ENCODE results near the gene PRXL2A. TPM values are rescaled to one million over a fixed set of nuclear protein-coding genes. Genes with fewer than 3 reads are reported as not detected.

The PRXL2A gene
- total and polyA plus RNA-seq, 2 of the 4 experiments (the other 2 are of a cell fraction) = 0.90 to 0.92 TPM

- Histone ChIP-seq H4K5ac (ENCODE audit: low read depth, low read length) (0 out of 2 replicates have a peak overlapping the region, but pooled peaks have one; percentile 5), H3K9me1 (ENCODE audit: insufficient read depth, low read length) (peaks cover 63% of the 10 kb centered on the region), H3K9ac (ENCODE audit: low read depth, low read length) (peak overlapping the region; percentile 7; the same call in 1 of the 2 replicates), H3K23ac (ENCODE audit: low read depth, low read length) (0 out of 2 replicates have a peak overlapping the region, but pooled peaks have one; percentile 43), H2BK5ac (ENCODE audit: low read depth, low read length, poor library complexity, severe bottlenecking) (peak overlapping the region; percentile 35), H3K27me3 (ENCODE audit: control insufficient read depth, insufficient read depth, low read length) (no peaks in the 10 kb centered on the region), H3K9me3 (ENCODE audit: control insufficient read depth, insufficient read depth, low read length) (no peaks in the 10 kb centered on the region), H3K4ac (ENCODE audit: low read depth, low read length) (peak overlapping the region; percentile 49), H2AK5ac (ENCODE audit: low read depth, low read length) (peak overlapping the region; percentile 45; the same call in 1 of the 2 replicates), H2BK120ac (ENCODE audit: low read depth, low read length) (no peak overlapping the region), H3K18ac (ENCODE audit: low read depth, low read length) (no peak overlapping the region), H3K4me1 (ENCODE audit: control insufficient read depth, insufficient read depth, low read length) (peaks cover 57% of the 10 kb centered on the region), H3K56ac (ENCODE audit: extremely low read depth, insufficient read depth, low read length) (no peak overlapping the region), H3K27ac (ENCODE audit: insufficient read depth, low read length) (peak overlapping the region; percentile 18; the same call in 1 of the 2 replicates), H3K79me1 (ENCODE audit: low read depth in 1 of 2, low read length in 2 of 2) (peaks cover 8 to 91% of the 10 kb centered on the region in 2 experiments), H4K20me1 (ENCODE audit: insufficient read depth, low read length) (peaks cover 77% of the 10 kb centered on the region), H3K4me2 (ENCODE audit: low read depth, low read length) (peak overlapping the region; percentile 5; the same call in 1 of the 2 replicates), H2BK15ac (ENCODE audit: low read depth, low read length) (no peak overlapping the region), H4K91ac (ENCODE audit: insufficient read depth, low read depth, low read length) (peak overlapping the region; percentile 22; the same call in 1 of the 2 replicates), H4K8ac (ENCODE audit: low read depth in 2 of 2, low read length in 2 of 2) (peak overlapping the region in 1 of 2 experiments; percentile 15; a peak in 2 of 4 replicates), H3K36me3 (ENCODE audit: control insufficient read depth, insufficient read depth, low read length) (no peaks in the 10 kb centered on the region; the same call in 1 of the 2 replicates), H3K4me3 (ENCODE audit: insufficient read depth, low read depth, low read length) (no peak overlapping the region), H3K14ac (replicated peaks; ENCODE audit: low read depth, low read length) (peak overlapping the region; percentile 62; the same call in 1 of the 2 replicates), H2AFZ (replicated peaks; ENCODE audit: low read length, poor library complexity) (peak overlapping the region; percentile 48), H2AK9ac (replicated peaks; ENCODE audit: low read depth, low read length, poor library complexity) (peak overlapping the region; percentile 86), H2BK20ac (ENCODE audit: low read depth, low read length) (no peak overlapping the region)
- peak; percentile 35 for ATAC-seq (ENCODE audit: low read depth)
- intact Hi-C loops (cut with micrococcal nuclease) (loop anchor here (5.0 kb wide), 1 partner anchor 37 kb away; no protein-coding TSS in a partner anchor), in situ Hi-C loops (cut with MboI; ENCODE audit: low sequenced_read_pairs) (loop anchor here (25.0 kb wide), 1 partner anchor 298 kb away; no protein-coding TSS in a partner anchor), dilution Hi-C loops (cut with HindIII; ENCODE audit: low sequenced_read_pairs, unreplicated experiment) (no loop called here)
- ChIA-PET CTCF (interaction anchor here (0.6 to 3.4 kb wide), 4 partner anchors 26 to 78 kb away, joined by 3 to 20 read pairs (median 4); no protein-coding TSS in a partner anchor), POLR2A (ENCODE audit: unreplicated experiment) (interaction anchor here (0.9 kb wide), 1 partner anchor 9 kb away, joined by 3 read pairs; no protein-coding TSS in a partner anchor)
- 57% methylated on average over 2 of the region's 6 CpGs; no CpG with 5 or more reads in 1 of the 2 experiments for WGBS, 2 experiments (ENCODE audit: extremely low coverage in 2 of 2, insufficient read length in 1 of 2)
- DNase-seq = peak; percentile 63
- BruUV-seq (replicated peaks) = no TSS peak
- TF ChIP-seq BHLHE40 (IDR thresholded peaks at IDR 0.05; ENCODE audit: low read depth, low read length) = no peak
- TF ChIP-seq RCOR1 (IDR thresholded peaks at IDR 0.05; ENCODE audit: insufficient replicate concordance, low read length) = no peak
- TF ChIP-seq RFX5 (IDR thresholded peaks at IDR 0.05; ENCODE audit: low read depth, low read length) = no peak
- no peak for TF ChIP-seq USF2 (IDR thresholded peaks at IDR 0.05; ENCODE audit: low read depth, low read length)
- TF ChIP-seq SMC3 (IDR thresholded peaks at IDR 0.05; ENCODE audit: low read depth, low read length) = no peak
- TF ChIP-seq POLR2A (IDR thresholded peaks at IDR 0.05; ENCODE audit: low read depth, low read length) = no peak
- no peak for TF ChIP-seq MXI1 (IDR thresholded peaks at IDR 0.05; ENCODE audit: borderline replicate concordance, low read depth, low read length)
- no peak for TF ChIP-seq CHD1 (IDR thresholded peaks at IDR 0.05; ENCODE audit: low read depth, low read length)
- no peak for TF ChIP-seq RAD21 (IDR thresholded peaks at IDR 0.05; ENCODE audit: low read length)
- TF ChIP-seq MAZ (IDR thresholded peaks at IDR 0.05; ENCODE audit: borderline replicate concordance, low read depth, low read length) = no peak
- no peak for TF ChIP-seq MAFK (IDR thresholded peaks at IDR 0.05; ENCODE audit: low read depth, low read length)
- TF ChIP-seq ELK1 (IDR thresholded peaks at IDR 0.05; ENCODE audit: borderline replicate concordance, low read depth, low read length) = no peak
Observed at GRCh38 chr10:80460399-80461207, 52.3 kb downstream of the PRXL2A start.

All from IMR-90 (cell line).